Measurements from ENCODE around the gene NGF. TPM values are rescaled to one million over a fixed set of nuclear protein-coding genes. Genes with fewer than 3 reads are reported as not detected.

The NGF gene
- total and polyA plus RNA-seq, 9 of the 15 experiments (the other 6 are each of a cell fraction or from before 2014, with no cell fraction given) = not detected

DNA sequence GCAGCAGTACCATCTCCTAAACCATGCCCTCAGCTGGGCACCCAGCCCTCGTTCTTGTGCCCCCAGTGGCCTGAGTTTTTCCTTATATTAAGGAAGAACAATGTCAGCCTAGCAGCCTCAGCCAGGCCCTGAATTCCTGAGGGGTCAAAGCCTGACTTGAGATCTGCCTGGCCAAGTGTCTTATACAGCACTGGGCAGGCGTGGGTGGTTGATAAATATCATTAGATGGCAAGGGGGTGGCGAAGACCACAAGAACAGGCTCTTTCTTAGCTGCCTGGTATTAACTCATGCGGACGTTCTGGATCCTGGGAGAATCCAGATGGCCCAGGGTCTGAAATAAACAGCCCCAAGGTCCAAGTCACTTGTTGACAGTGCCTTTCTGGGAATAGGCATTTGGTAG, 18.3 kb downstream of the NGF start:
- CTCF ChIA-PET (ENCODE audit: low intra/inter-chr PET ratio) = no interaction called here
- FAIRE-seq (no peak), ATAC-seq (no peak), DNase-seq (ENCODE audit: extremely low read depth in 1 of 4, low spot score in 3 of 4) (no peak)
- no peak overlapping the region for H3K27ac ChIP-seq (ENCODE audit: extremely low read depth, low read depth, low read length)
- H4K20me1 ChIP-seq (replicated peaks; ENCODE audit: control insufficient read depth, insufficient read depth, low read length) = peaks cover 4% of the 10 kb centered on the region; the same call in 1 of the 2 replicates
- intact Hi-C loops (cut with micrococcal nuclease) (no loop called here), in situ Hi-C loops (cut with MboI) (no loop called here)
- TF ChIP-seq ATF1 (CRISPR knock-in tag; IDR thresholded peaks at IDR 0.05) (no peak), ATF1 (tag; IDR thresholded peaks at IDR 0.05) (no peak), HNRNPUL1 (IDR thresholded peaks at IDR 0.05; ENCODE audit: low read length) (no peak), PTRF (tag; IDR thresholded peaks at IDR 0.05) (no peak), RBM14 (IDR thresholded peaks at IDR 0.05; ENCODE audit: borderline replicate concordance, insufficient read depth, low read depth, low read length) (no peak), PCBP2 (IDR thresholded peaks at IDR 0.05; ENCODE audit: low read depth, low read length, poor library complexity, severe bottlenecking) (no peak), PHF21A (IDR thresholded peaks at IDR 0.05; ENCODE audit: borderline replicate concordance, low read depth) (no peak), SP1 (CRISPR knock-in tag; IDR thresholded peaks at IDR 0.05) (no peak), ZNF764 (CRISPR knock-in tag; IDR thresholded peaks at IDR 0.05; ENCODE audit: low read depth) (no peak), NUFIP1 (IDR thresholded peaks at IDR 0.05; ENCODE audit: partially characterized antibody) (no peak), ARID2 (IDR thresholded peaks at IDR 0.05) (no peak), MCM2 (IDR thresholded peaks at IDR 0.05; ENCODE audit: low read depth) (no peak)
- TF ChIP-seq, protein P1, sequence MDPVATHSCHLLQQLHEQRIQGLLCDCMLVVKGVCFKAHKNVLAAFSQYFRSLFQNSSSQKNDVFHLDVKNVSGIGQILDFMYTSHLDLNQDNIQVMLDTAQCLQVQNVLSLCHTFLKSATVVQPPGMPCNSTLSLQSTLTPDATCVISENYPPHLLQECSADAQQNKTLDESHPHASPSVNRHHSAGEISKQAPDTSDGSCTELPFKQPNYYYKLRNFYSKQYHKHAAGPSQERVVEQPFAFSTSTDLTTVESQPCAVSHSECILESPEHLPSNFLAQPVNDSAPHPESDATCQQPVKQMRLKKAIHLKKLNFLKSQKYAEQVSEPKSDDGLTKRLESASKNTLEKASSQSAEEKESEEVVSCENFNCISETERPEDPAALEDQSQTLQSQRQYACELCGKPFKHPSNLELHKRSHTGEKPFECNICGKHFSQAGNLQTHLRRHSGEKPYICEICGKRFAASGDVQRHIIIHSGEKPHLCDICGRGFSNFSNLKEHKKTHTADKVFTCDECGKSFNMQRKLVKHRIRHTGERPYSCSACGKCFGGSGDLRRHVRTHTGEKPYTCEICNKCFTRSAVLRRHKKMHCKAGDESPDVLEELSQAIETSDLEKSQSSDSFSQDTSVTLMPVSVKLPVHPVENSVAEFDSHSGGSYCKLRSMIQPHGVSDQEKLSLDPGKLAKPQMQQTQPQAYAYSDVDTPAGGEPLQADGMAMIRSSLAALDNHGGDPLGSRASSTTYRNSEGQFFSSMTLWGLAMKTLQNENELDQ (CRISPR knock-in tag; IDR thresholded peaks at IDR 0.05; ENCODE audit: borderline replicate concordance) = no peak
- no peaks in the 10 kb centered on the region for H3K9me3 ChIP-seq (replicated peaks; ENCODE audit: control insufficient read depth, insufficient read depth, low read depth, low read length)
- H2AFZ ChIP-seq (ENCODE audit: low read depth, low read length) = no peak overlapping the region
- no peaks in the 10 kb centered on the region for H3K4me1 ChIP-seq (replicated peaks in 1 of 2; ENCODE audit: control insufficient read depth in 2 of 2, insufficient read depth in 2 of 2, low read length in 2 of 2)
- no peak overlapping the region for H3K9ac ChIP-seq (ENCODE audit: insufficient read depth in 1 of 2, low read depth in 2 of 2, low read length in 2 of 2)
- no peak overlapping the region for H3K4me2 ChIP-seq (ENCODE audit: insufficient read depth, low read length)
- H3K27me3 ChIP-seq (ENCODE audit: control insufficient read depth in 2 of 2, insufficient read depth in 2 of 2, low read length in 2 of 2) = peaks cover 0 to 8% of the 10 kb centered on the region in 2 experiments; a peak in 1 of 5 replicates
- POLR2A ChIA-PET = no interaction called here
- 4% methylated on average over 5 of the region's 5 CpGs for whole genome bisulfite sequencing (ENCODE audit: insufficient coverage, low coverage, missing lambda C conversion rate)
- no peaks in the 10 kb centered on the region for H3K79me2 ChIP-seq (ENCODE audit: control insufficient read depth, insufficient read depth, low read length)
- H3K4me3 ChIP-seq = no peak overlapping the region
- H3K9me1 ChIP-seq (ENCODE audit: control insufficient read depth, insufficient read depth, low read length) = no peaks in the 10 kb centered on the region
- no TSS peak for BruUV-seq (replicated peaks)
- H3K36me3 ChIP-seq (ENCODE audit: control insufficient read depth, insufficient read depth, low read length) = no peaks in the 10 kb centered on the region
